SH-SY5Y (cell line): ENCODE results near the gene BEGAIN.

Source experiments
- GATA2 ChIP-seq: IDR thresholded peaks from 2 replicates; pipeline ENCODE4 v1.6.1; 2011; ENCODE audit warnings: mild to moderate bottlenecking, low read depth, low read length
- GATA3 ChIP-seq: IDR thresholded peaks from 2 replicates; pipeline ENCODE4 v1.6.1; 2011; ENCODE audit warnings: low read depth, mild to moderate bottlenecking, low read length, moderate library complexity

GRCh38 chr14:100589760-100590469, 2.7 kb upstream of the BEGAIN start:
- TF ChIP-seq GATA2 (no peak), GATA3 (no peak)
